ENCODE data around the gene USP49.

USP49 gene

GRCh38 chr6:41778895-41779294 is 116.3 kb downstream of the USP49 start:
- DNase-seq (ENCODE audit: low read depth in 1 of 2, low spot score in 1 of 2), result no peak
- Histone ChIP-seq H3K27me3 (ENCODE audit: insufficient read depth, poor library complexity, severe bottlenecking) (no peaks in the 10 kb centered on the region), H3K27ac (replicated peaks) (no peak overlapping the region), H3K4me3 (replicated peaks; ENCODE audit: insufficient read depth, low read length) (peak overlapping the region; percentile 76)
- TF ChIP-seq REST (IDR thresholded peaks at IDR 0.05; ENCODE audit: insufficient replicate concordance, low read depth) (no peak), CTCF (IDR thresholded peaks at IDR 0.05; ENCODE audit: insufficient read depth, low read length) (no peak), GABPA (IDR thresholded peaks at IDR 0.05; ENCODE audit: low read depth) (no peak), POLR2AphosphoS5 (IDR thresholded peaks at IDR 0.05; ENCODE audit: low read depth) (no peak), SPI1 (IDR thresholded peaks at IDR 0.05; ENCODE audit: borderline replicate concordance, low read depth) (no peak)

GRCh38 chr6:41777551-41778285 is 117.5 kb downstream of the USP49 start:
- no peaks in the 10 kb centered on the region for H3K27me3 ChIP-seq (ENCODE audit: insufficient read depth, poor library complexity, severe bottlenecking)
- TF ChIP-seq GABPA (IDR thresholded peaks at IDR 0.05; ENCODE audit: low read depth), result no peak
- no peak for TF ChIP-seq POLR2AphosphoS5 (IDR thresholded peaks at IDR 0.05; ENCODE audit: low read depth)
- peak; percentile 48; the same call in 1 of the 2 replicates for TF ChIP-seq SPI1 (IDR thresholded peaks at IDR 0.05; ENCODE audit: borderline replicate concordance, low read depth)
- no peak overlapping the region for H3K4me3 ChIP-seq (replicated peaks; ENCODE audit: insufficient read depth, low read length)
- 0 out of 2 replicates have a peak overlapping the region, but pooled peaks have one; percentile 6 for H3K27ac ChIP-seq (replicated peaks)
- DNase-seq (ENCODE audit: low read depth in 1 of 2, low spot score in 1 of 2), result peak in 1 of 2 experiments; percentile 41

GRCh38 chr6:41775293-41775882 is 119.8 kb downstream of the USP49 start:
- TF ChIP-seq SPI1 (IDR thresholded peaks at IDR 0.05; ENCODE audit: borderline replicate concordance, low read depth) (no peak), CTCF (IDR thresholded peaks at IDR 0.05; ENCODE audit: insufficient read depth, low read length) (no peak), REST (IDR thresholded peaks at IDR 0.05; ENCODE audit: insufficient replicate concordance, low read depth) (no peak), GABPA (IDR thresholded peaks at IDR 0.05; ENCODE audit: low read depth) (no peak), POLR2AphosphoS5 (IDR thresholded peaks at IDR 0.05; ENCODE audit: low read depth) (no peak)
- no peak overlapping the region for H3K27ac ChIP-seq (replicated peaks)

GRCh38 chr6:41774841-41775240 is 120.3 kb downstream of the USP49 start:
- no peak overlapping the region for H3K4me3 ChIP-seq (replicated peaks; ENCODE audit: insufficient read depth, low read length)
- H3K27me3 ChIP-seq (ENCODE audit: insufficient read depth, poor library complexity, severe bottlenecking), result no peaks in the 10 kb centered on the region
- TF ChIP-seq CTCF (IDR thresholded peaks at IDR 0.05; ENCODE audit: insufficient read depth, low read length), result no peak
- TF ChIP-seq SPI1 (IDR thresholded peaks at IDR 0.05; ENCODE audit: borderline replicate concordance, low read depth), result no peak
- TF ChIP-seq POLR2AphosphoS5 (IDR thresholded peaks at IDR 0.05; ENCODE audit: low read depth), result no peak
- TF ChIP-seq REST (IDR thresholded peaks at IDR 0.05; ENCODE audit: insufficient replicate concordance, low read depth), result no peak
- no peak for TF ChIP-seq GABPA (IDR thresholded peaks at IDR 0.05; ENCODE audit: low read depth)
- H3K27ac ChIP-seq (replicated peaks), result no peak overlapping the region
- no peak for DNase-seq (ENCODE audit: low read depth in 1 of 2, low spot score in 1 of 2)

More at GRCh38 chr6:41775293-41775882, 119.8 kb downstream of the USP49 start:
- H3K27me3 ChIP-seq (ENCODE audit: insufficient read depth, poor library complexity, severe bottlenecking), result no peaks in the 10 kb centered on the region
- no peak for DNase-seq (ENCODE audit: low read depth in 1 of 2, low spot score in 1 of 2)
- no peak overlapping the region for H3K4me3 ChIP-seq (replicated peaks; ENCODE audit: insufficient read depth, low read length)
